Suppressor macrophage (primary cell): ENCODE data around the gene CEP112.

Source experiments
- DNase-seq, 4 experiments: peaks; one replicate each; pipeline ENCODE4 v3.0.0-alpha.2; 2020 to 2022
- total RNA-seq, 17 experiments: gene quantifications; one replicate each; lab custom pipeline; 2026; ENCODE audit warnings: mixed read lengths in 6 of 17, inconsistent platforms in 3 of 17; lab: John Stamatoyannopoulos, UW

Gene CEP112
- total RNA-seq, result 0.05 to 7.4 (median 0.86) reads per million in 17 experiments

- peak; percentile 42 to 73 (median 58) for DNase-seq
Measured at GRCh38 chr17:66191593-66192377, at the start of gene CEP112. Gene CEP112, minus strand, starts transcription at chr17:66192133.

GRCh38 chr17:66240630-66241029, 48.7 kb upstream of the CEP112 start:
- no peak for DNase-seq

GRCh38 chr17:66240013-66240412, 48.1 kb upstream of the CEP112 start:
- DNase-seq, result no peak

- DNase-seq, result no peak
Measured at GRCh38 chr17:66235377-66235994, 43.6 kb upstream of the CEP112 start.

- no peak for DNase-seq
Measured at GRCh38 chr17:66234611-66235010, 42.7 kb upstream of the CEP112 start.

GRCh38 chr17:66233023-66233753, 41.3 kb upstream of the CEP112 start:
- DNase-seq, result no peak

- DNase-seq, result no peak
Measured at GRCh38 chr17:66230922-66231591, 39.1 kb upstream of the CEP112 start.

GRCh38 chr17:66229783-66230538, 38.0 kb upstream of the CEP112 start:
- DNase-seq, result no peak

- DNase-seq, result no peak
Measured at GRCh38 chr17:66228887-66229782, 37.2 kb upstream of the CEP112 start, which contains the start of gene APOH. Gene APOH, minus strand, starts transcription at chr17:66229415. Its CDS starts 36 bp downstream, at chr17:66229379.

GRCh38 chr17:66227212-66228045, 35.5 kb upstream of the CEP112 start:
- no peak for DNase-seq

- no peak for DNase-seq
Measured at GRCh38 chr17:66222798-66223350, 30.9 kb upstream of the CEP112 start.

- no peak for DNase-seq
Measured at GRCh38 chr17:66221755-66222530, 30.0 kb upstream of the CEP112 start.

GRCh38 chr17:66221343-66221742, 29.4 kb upstream of the CEP112 start:
- DNase-seq, result no peak

- DNase-seq, result no peak
Measured at GRCh38 chr17:66220079-66220835, 28.3 kb upstream of the CEP112 start.

- no peak for DNase-seq
Measured at GRCh38 chr17:66215529-66215911, 23.6 kb upstream of the CEP112 start.

- DNase-seq, result no peak
Measured at GRCh38 chr17:66214884-66215528, 23.1 kb upstream of the CEP112 start.

GRCh38 chr17:66211047-66211810, 19.3 kb upstream of the CEP112 start:
- DNase-seq, result no peak
